ENCODE data around the gene YY1. TPM values are rescaled to one million over a fixed set of nuclear protein-coding genes. Genes with fewer than 3 reads are reported as not detected.

Gene YY1
- total and polyA plus RNA-seq, 2 of the 8 experiments (the other 6 are each of a cell fraction or from before 2014, with no cell fraction given), result 26.4 to 106 TPM

DNA sequence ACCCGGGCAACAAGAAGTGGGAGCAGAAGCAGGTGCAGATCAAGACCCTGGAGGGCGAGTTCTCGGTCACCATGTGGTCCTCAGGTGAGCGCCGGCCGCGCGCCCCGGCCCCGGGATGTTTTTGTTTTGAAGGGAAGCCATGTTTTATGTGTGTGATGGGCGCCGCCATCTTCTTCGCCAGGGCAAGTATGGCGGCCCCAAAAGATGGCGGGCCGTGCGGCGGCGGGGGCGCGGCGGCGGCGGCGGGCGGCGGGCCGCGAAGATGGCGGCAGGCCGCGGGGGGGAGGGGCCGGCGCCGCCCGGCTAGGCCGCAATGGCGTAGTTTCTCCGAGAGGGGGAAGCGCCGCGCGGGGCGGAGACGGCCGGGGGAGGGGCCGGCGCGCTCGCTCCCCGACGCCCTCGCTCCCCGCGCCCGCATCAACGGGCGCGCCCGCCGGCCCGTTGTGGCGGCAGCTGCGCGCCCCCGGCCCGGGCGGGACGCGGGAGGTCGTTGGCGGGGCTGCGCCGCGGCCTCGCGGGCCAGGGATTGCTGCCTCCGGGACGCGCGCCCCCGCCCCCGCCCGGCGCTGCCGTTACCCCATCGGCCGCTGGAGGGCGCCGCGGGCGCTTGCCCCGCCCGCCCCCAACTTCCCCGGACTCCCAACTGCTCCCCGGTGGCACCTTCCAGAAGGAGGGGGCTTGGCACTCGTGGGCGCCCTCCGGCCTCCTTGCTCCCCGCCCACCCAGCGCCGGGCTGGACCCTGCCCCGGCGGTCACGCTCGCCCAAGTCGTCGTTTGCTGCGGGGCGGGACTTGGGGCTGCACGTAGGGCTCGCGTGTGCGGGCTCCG, 1.1 kb downstream of the YY1 start (continued):
- no peak for TF ChIP-seq CTBP2 (IDR thresholded peaks at IDR 0.05; ENCODE audit: borderline replicate concordance, insufficient read depth, insufficient read length, low read length)
- no peak for TF ChIP-seq CREB1 (IDR thresholded peaks at IDR 0.05)
- TF ChIP-seq CBX8 (IDR thresholded peaks at IDR 0.05; ENCODE audit: borderline replicate concordance, low read depth, low read length), result no peak
- TF ChIP-seq, protein P1, sequence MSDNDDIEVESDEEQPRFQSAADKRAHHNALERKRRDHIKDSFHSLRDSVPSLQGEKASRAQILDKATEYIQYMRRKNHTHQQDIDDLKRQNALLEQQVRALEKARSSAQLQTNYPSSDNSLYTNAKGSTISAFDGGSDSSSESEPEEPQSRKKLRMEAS (IDR thresholded peaks at IDR 0.05), result peak; percentile 33
- TF ChIP-seq POLR2A (IDR thresholded peaks at IDR 0.05; ENCODE audit: control extremely low read depth in 1 of 2, low read depth in 2 of 2, low read length in 2 of 2), result peak in 1 of 2 experiments; percentile 22; a peak in 1 of 3 replicates
- no peak for TF ChIP-seq JUND (IDR thresholded peaks at IDR 0.05; ENCODE audit: low read length)
- TF ChIP-seq TEAD4 (IDR thresholded peaks at IDR 0.05; ENCODE audit: low read depth, low read length), result no peak
- no peak for TF ChIP-seq CHD2 (IDR thresholded peaks at IDR 0.05; ENCODE audit: low read length)
- no peak for TF ChIP-seq POU5F1 (IDR thresholded peaks at IDR 0.05; ENCODE audit: low read depth, low read length)
- no peak for TF ChIP-seq RXRA (IDR thresholded peaks at IDR 0.05; ENCODE audit: insufficient read depth, low read depth, low read length)
- TF ChIP-seq, protein P2, sequence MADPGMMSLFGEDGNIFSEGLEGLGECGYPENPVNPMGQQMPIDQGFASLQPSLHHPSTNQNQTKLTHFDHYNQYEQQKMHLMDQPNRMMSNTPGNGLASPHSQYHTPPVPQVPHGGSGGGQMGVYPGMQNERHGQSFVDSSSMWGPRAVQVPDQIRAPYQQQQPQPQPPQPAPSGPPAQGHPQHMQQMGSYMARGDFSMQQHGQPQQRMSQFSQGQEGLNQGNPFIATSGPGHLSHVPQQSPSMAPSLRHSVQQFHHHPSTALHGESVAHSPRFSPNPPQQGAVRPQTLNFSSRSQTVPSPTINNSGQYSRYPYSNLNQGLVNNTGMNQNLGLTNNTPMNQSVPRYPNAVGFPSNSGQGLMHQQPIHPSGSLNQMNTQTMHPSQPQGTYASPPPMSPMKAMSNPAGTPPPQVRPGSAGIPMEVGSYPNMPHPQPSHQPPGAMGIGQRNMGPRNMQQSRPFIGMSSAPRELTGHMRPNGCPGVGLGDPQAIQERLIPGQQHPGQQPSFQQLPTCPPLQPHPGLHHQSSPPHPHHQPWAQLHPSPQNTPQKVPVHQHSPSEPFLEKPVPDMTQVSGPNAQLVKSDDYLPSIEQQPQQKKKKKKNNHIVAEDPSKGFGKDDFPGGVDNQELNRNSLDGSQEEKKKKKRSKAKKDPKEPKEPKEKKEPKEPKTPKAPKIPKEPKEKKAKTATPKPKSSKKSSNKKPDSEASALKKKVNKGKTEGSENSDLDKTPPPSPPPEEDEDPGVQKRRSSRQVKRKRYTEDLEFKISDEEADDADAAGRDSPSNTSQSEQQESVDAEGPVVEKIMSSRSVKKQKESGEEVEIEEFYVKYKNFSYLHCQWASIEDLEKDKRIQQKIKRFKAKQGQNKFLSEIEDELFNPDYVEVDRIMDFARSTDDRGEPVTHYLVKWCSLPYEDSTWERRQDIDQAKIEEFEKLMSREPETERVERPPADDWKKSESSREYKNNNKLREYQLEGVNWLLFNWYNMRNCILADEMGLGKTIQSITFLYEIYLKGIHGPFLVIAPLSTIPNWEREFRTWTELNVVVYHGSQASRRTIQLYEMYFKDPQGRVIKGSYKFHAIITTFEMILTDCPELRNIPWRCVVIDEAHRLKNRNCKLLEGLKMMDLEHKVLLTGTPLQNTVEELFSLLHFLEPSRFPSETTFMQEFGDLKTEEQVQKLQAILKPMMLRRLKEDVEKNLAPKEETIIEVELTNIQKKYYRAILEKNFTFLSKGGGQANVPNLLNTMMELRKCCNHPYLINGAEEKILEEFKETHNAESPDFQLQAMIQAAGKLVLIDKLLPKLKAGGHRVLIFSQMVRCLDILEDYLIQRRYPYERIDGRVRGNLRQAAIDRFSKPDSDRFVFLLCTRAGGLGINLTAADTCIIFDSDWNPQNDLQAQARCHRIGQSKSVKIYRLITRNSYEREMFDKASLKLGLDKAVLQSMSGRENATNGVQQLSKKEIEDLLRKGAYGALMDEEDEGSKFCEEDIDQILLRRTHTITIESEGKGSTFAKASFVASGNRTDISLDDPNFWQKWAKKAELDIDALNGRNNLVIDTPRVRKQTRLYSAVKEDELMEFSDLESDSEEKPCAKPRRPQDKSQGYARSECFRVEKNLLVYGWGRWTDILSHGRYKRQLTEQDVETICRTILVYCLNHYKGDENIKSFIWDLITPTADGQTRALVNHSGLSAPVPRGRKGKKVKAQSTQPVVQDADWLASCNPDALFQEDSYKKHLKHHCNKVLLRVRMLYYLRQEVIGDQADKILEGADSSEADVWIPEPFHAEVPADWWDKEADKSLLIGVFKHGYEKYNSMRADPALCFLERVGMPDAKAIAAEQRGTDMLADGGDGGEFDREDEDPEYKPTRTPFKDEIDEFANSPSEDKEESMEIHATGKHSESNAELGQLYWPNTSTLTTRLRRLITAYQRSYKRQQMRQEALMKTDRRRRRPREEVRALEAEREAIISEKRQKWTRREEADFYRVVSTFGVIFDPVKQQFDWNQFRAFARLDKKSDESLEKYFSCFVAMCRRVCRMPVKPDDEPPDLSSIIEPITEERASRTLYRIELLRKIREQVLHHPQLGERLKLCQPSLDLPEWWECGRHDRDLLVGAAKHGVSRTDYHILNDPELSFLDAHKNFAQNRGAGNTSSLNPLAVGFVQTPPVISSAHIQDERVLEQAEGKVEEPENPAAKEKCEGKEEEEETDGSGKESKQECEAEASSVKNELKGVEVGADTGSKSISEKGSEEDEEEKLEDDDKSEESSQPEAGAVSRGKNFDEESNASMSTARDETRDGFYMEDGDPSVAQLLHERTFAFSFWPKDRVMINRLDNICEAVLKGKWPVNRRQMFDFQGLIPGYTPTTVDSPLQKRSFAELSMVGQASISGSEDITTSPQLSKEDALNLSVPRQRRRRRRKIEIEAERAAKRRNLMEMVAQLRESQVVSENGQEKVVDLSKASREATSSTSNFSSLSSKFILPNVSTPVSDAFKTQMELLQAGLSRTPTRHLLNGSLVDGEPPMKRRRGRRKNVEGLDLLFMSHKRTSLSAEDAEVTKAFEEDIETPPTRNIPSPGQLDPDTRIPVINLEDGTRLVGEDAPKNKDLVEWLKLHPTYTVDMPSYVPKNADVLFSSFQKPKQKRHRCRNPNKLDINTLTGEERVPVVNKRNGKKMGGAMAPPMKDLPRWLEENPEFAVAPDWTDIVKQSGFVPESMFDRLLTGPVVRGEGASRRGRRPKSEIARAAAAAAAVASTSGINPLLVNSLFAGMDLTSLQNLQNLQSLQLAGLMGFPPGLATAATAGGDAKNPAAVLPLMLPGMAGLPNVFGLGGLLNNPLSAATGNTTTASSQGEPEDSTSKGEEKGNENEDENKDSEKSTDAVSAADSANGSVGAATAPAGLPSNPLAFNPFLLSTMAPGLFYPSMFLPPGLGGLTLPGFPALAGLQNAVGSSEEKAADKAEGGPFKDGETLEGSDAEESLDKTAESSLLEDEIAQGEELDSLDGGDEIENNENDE (IDR thresholded peaks at IDR 0.05; ENCODE audit: insufficient replicate concordance, low read length), result no peak
